ENCODE results near the gene CCND3.
"Not testable (repeated sequence)": the region's sequence is repeated elsewhere in the genome, so short reads cannot be mapped to it uniquely, and the experiment has no call there.

CCND3 gene

GRCh38 chr6:41965429-41966213, 24.0 kb upstream of the CCND3 start:
- Histone ChIP-seq H3K9ac (ENCODE audit: low read length) (no peak overlapping the region), H3K27ac (ENCODE audit: low read depth, low read length) (no peak overlapping the region), H3K27me3 (ENCODE audit: control insufficient read depth, insufficient read depth, low read length) (no peaks in the 10 kb centered on the region), H3K4me3 (ENCODE audit: low read length) (no peak overlapping the region), H3K4me1 (ENCODE audit: control insufficient read depth, insufficient read depth, low read length) (no peaks in the 10 kb centered on the region), H3K36me3 (ENCODE audit: control insufficient read depth, insufficient read depth, low read length) (no peaks in the 10 kb centered on the region)

GRCh38 chr6:41964201-41964887, 22.7 kb upstream of the CCND3 start:
- Histone ChIP-seq H3K27ac (ENCODE audit: low read depth, low read length) (no peak overlapping the region), H3K27me3 (ENCODE audit: control insufficient read depth, insufficient read depth, low read length) (no peaks in the 10 kb centered on the region), H3K4me1 (ENCODE audit: control insufficient read depth, insufficient read depth, low read length) (no peaks in the 10 kb centered on the region), H3K9ac (ENCODE audit: low read length) (no peak overlapping the region), H3K4me3 (ENCODE audit: low read length) (no peak overlapping the region), H3K36me3 (ENCODE audit: control insufficient read depth, insufficient read depth, low read length) (no peaks in the 10 kb centered on the region)

DNA sequence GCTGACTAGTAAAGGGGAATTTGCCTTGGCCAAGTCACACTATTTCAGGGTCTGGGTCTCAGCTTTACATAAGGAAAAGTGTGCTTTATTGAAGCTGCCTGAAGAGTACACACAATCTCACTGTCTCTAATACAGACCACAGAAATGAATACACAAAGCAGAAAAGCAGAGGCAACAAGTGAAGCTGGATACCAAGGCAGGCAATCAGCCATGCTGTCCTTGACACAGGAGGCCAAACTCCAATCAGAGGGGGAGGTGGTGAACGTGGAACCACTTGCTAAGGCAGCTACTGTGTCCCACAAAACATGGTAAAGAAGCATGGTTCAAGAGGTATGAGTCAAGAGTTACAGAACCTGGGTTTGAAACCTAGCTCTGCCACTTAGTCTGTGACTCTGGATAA, 21.8 kb upstream of the CCND3 start:
- no peaks in the 10 kb centered on the region for H3K36me3 ChIP-seq (ENCODE audit: control insufficient read depth, insufficient read depth, low read length)
- no peaks in the 10 kb centered on the region for H3K4me1 ChIP-seq (ENCODE audit: control insufficient read depth, insufficient read depth, low read length)
- H3K4me3 ChIP-seq (ENCODE audit: low read length): no peak overlapping the region
- no peak overlapping the region for H3K27ac ChIP-seq (ENCODE audit: low read depth, low read length)
- H3K9ac ChIP-seq (ENCODE audit: low read length): no peak overlapping the region
- no peaks in the 10 kb centered on the region for H3K27me3 ChIP-seq (ENCODE audit: control insufficient read depth, insufficient read depth, low read length)

DNA sequence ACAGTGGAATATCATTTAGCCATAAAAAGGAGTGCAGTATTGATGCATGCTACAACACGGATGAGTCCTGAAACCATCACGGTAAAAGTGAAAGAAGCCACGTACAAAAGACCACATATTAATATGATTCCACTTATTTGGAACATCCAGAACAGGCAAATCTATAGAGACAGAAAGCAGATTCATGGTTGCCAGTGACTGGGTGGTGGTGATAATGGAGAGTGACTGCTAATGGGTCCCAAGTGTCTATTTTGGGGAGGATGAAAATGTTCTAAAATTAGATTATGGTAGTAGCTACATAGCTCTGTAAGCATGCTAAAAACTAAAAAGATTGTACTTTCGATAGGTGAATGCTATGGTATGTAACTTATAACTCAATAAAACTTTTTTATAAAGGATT, 18.4 kb upstream of the CCND3 start:
- no peak overlapping the region for H3K27ac ChIP-seq (ENCODE audit: low read depth, low read length)
- H3K27me3 ChIP-seq (ENCODE audit: control insufficient read depth, insufficient read depth, low read length): no peaks in the 10 kb centered on the region
- H3K36me3 ChIP-seq (ENCODE audit: control insufficient read depth, insufficient read depth, low read length): no peaks in the 10 kb centered on the region
- no peaks in the 10 kb centered on the region for H3K4me1 ChIP-seq (ENCODE audit: control insufficient read depth, insufficient read depth, low read length)
- H3K4me3 ChIP-seq (ENCODE audit: low read length): no peak overlapping the region
- no peak overlapping the region for H3K9ac ChIP-seq (ENCODE audit: low read length)

DNA sequence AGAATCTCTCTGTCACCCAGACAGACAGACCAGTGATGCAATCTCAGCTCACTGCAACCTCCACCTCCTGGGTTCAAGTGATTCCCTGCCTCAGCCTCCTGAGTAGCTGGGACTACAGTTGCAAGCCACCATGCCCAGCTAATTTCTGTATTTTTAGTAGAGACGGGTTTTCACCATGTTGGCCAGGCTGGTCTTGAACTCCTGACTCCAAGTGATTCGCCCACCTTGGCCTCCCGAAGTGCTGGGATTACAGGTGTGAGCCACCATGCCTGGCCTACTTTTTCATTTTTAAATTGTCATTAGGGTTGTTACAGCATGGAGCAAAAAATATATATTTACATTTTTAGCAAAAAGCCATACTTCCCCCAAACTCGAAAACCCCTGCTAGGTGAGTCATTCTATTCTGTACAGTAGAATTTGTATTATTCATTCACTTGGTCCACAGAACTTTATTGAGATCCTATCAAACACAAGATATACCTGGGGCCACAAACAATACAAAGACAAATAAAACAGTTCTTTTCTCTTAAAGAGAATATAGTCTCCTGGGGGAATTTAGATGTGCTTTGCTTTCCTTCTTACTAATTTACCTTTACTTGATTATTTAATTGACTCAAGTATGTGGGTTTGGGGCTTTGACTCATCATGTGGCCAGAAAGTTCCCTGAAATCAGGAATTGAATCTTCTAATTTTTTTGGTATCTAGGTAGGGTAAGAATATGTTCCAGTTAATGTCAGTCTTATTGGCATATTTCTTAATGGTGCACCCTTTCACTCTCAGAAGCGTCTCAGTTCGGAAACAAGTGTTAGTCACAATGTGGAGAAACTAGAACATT, 16.6 kb upstream of the CCND3 start:
- no peaks in the 10 kb centered on the region for H3K36me3 ChIP-seq (ENCODE audit: control insufficient read depth, insufficient read depth, low read length)
- no peak overlapping the region for H3K27ac ChIP-seq (ENCODE audit: low read depth, low read length)
- no peaks in the 10 kb centered on the region for H3K4me1 ChIP-seq (ENCODE audit: control insufficient read depth, insufficient read depth, low read length)
- no peak overlapping the region for H3K4me3 ChIP-seq (ENCODE audit: low read length)
- no peak overlapping the region for H3K9ac ChIP-seq (ENCODE audit: low read length)
- no peaks in the 10 kb centered on the region for H3K27me3 ChIP-seq (ENCODE audit: control insufficient read depth, insufficient read depth, low read length)

GRCh38 chr6:41957117-41957516, 15.5 kb upstream of the CCND3 start:
- no peaks in the 10 kb centered on the region for H3K4me1 ChIP-seq (ENCODE audit: control insufficient read depth, insufficient read depth, low read length)
- no peak overlapping the region for H3K27ac ChIP-seq (ENCODE audit: low read depth, low read length)
- no peak overlapping the region for H3K9ac ChIP-seq (ENCODE audit: low read length)
- no peak overlapping the region for H3K4me3 ChIP-seq (ENCODE audit: low read length)
- H3K27me3 ChIP-seq (ENCODE audit: control insufficient read depth, insufficient read depth, low read length): no peaks in the 10 kb centered on the region
- H3K36me3 ChIP-seq (ENCODE audit: control insufficient read depth, insufficient read depth, low read length): no peaks in the 10 kb centered on the region

DNA sequence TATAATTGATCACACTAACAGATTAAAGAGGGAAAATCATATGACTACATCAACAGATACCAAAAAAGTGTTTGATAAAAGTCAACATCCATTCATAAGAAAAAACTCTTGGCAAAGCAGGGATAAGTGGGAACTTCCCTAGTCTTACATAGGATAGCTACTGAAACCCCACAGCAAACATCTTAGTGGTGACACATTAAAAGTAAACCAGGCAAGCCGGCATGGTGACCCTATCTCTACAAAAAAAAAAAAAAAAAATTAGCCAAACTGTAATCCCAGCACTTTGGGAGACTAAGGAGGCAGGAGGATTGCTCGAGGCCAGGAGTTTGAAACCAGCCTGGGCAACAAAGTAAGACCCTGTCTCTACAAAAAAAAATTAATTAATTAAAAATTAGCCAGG, 13.8 kb upstream of the CCND3 start:
- no peak overlapping the region for H3K4me3 ChIP-seq (ENCODE audit: low read length)
- no peaks in the 10 kb centered on the region for H3K4me1 ChIP-seq (ENCODE audit: control insufficient read depth, insufficient read depth, low read length)
- no peak overlapping the region for H3K27ac ChIP-seq (ENCODE audit: low read depth, low read length)
- H3K27me3 ChIP-seq (ENCODE audit: control insufficient read depth, insufficient read depth, low read length): no peaks in the 10 kb centered on the region
- H3K9ac ChIP-seq (ENCODE audit: low read length): no peak overlapping the region
- no peaks in the 10 kb centered on the region for H3K36me3 ChIP-seq (ENCODE audit: control insufficient read depth, insufficient read depth, low read length)

- no peaks in the 10 kb centered on the region for H3K27me3 ChIP-seq (ENCODE audit: control insufficient read depth, insufficient read depth, low read length)
- H3K4me1 ChIP-seq (ENCODE audit: control insufficient read depth, insufficient read depth, low read length): no peaks in the 10 kb centered on the region
- H3K9ac ChIP-seq (ENCODE audit: low read length): no peak overlapping the region
- no peak overlapping the region for H3K4me3 ChIP-seq (ENCODE audit: low read length)
- H3K27ac ChIP-seq (ENCODE audit: low read depth, low read length): no peak overlapping the region
- no peaks in the 10 kb centered on the region for H3K36me3 ChIP-seq (ENCODE audit: control insufficient read depth, insufficient read depth, low read length)
These were observed 13.1 kb upstream of the CCND3 start for GRCh38 chr6:41954668-41955067.

DNA sequence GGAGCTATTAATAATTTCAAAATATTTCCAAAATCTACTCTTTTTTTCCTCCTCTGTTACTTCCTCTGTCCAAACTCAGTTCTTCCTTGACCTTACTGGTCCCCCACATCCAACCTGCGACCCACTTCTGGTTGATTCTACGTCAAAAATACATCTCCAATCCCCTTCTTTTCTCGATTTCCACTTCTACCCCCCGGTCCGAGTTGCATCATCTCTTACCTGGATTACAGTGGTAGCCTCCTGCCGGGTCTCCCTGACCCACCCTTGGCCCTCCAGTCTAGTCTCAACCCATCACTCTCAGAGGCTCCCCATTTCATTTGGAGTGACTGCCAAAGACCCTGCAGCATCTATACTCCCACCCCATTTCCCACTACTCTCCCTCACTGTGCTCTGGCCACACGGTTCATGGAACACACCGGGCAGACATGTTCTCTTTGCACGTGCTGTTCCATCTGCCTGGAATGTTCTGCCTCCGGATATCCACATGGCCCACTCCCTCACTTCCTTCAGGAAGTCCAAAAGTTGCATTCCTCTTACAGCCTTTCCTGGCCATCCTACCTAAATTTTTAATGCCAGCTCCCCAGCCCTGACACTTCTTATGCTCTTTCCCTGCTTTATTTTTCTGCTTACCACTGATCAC, 6.1 kb upstream of the CCND3 start:
- H3K27ac ChIP-seq (ENCODE audit: low read depth, low read length): no peak overlapping the region

GRCh38 chr6:41943456-41943855, 1.8 kb upstream of the CCND3 start:
- H3K4me3 ChIP-seq (ENCODE audit: low read length): no peak overlapping the region
- no peaks in the 10 kb centered on the region for H3K36me3 ChIP-seq (ENCODE audit: control insufficient read depth, insufficient read depth, low read length)
- no peak overlapping the region for H3K9ac ChIP-seq (ENCODE audit: low read length)
- H3K4me1 ChIP-seq (ENCODE audit: control insufficient read depth, insufficient read depth, low read length): peaks cover 13% of the 10 kb centered on the region
- H3K27ac ChIP-seq (ENCODE audit: low read depth, low read length): no peak overlapping the region
- H3K27me3 ChIP-seq (ENCODE audit: control insufficient read depth, insufficient read depth, low read length): no peaks in the 10 kb centered on the region

More for the DNA sequence above, 6.1 kb upstream of the CCND3 start:
- no peak overlapping the region for H3K4me3 ChIP-seq (ENCODE audit: low read length)
- no peaks in the 10 kb centered on the region for H3K36me3 ChIP-seq (ENCODE audit: control insufficient read depth, insufficient read depth, low read length)
- H3K27me3 ChIP-seq (ENCODE audit: control insufficient read depth, insufficient read depth, low read length): no peaks in the 10 kb centered on the region
- H3K4me1 ChIP-seq (ENCODE audit: control insufficient read depth, insufficient read depth, low read length): no peaks in the 10 kb centered on the region
- no peak overlapping the region for H3K9ac ChIP-seq (ENCODE audit: low read length)

- not testable (repeated sequence) for H3K27ac ChIP-seq (ENCODE audit: low read depth, low read length)
- peaks cover 15% of the 10 kb centered on the region for H3K4me1 ChIP-seq (ENCODE audit: control insufficient read depth, insufficient read depth, low read length)
These were observed 1.3 kb upstream of the CCND3 start for GRCh38 chr6:41942882-41943281.

More at GRCh38 chr6:41942882-41943281, 1.3 kb upstream of the CCND3 start:
- H3K36me3 ChIP-seq (ENCODE audit: control insufficient read depth, insufficient read depth, low read length); H3K27me3 ChIP-seq (ENCODE audit: control insufficient read depth, insufficient read depth, low read length); H3K4me3 ChIP-seq (ENCODE audit: low read length); H3K9ac ChIP-seq (ENCODE audit: low read length): not testable (repeated sequence)
